ENCODE measurements around the gene PPP4R2. TPM values are rescaled to one million over a fixed set of nuclear protein-coding genes. Genes with fewer than 3 reads are reported as not detected.
A peak's percentile ranks its signal among the peaks of the same experiment; 100 is the strongest.

PPP4R2 gene
- total and polyA plus RNA-seq, 2 of the 8 experiments (the other 6 are each of a cell fraction or from before 2014, with no cell fraction given) = 11.5 to 89.9 TPM

DNA sequence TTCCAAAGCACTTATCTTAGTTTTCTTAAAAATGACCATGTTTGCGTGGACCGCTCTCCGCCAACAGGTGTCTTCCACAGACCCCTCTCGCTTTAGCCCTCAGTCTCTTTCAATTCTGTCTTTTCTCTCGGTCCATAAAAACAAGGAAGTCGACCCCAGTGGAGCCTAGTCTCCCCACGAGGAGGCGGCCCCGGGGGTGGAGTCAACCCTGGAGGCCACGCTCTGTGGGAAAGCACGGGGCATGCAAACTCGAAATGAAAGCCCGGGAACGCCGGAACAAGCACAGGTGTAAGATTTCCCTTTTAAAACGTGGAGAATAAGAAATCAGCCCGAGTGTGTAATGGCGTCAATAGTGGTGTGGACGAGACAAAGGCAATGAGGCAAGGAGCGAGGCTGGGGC, 113.9 kb downstream of the PPP4R2 start:
- H3K18ac ChIP-seq (ENCODE audit: extremely low read depth, low read length) = no peak overlapping the region
- no peaks in the 10 kb centered on the region for H3K36me3 ChIP-seq (ENCODE audit: control insufficient read depth in 2 of 4, insufficient read depth in 4 of 4, low read length in 3 of 4)
- H2BK15ac ChIP-seq (ENCODE audit: low read length) = no peak overlapping the region
- H3K79me1 ChIP-seq (ENCODE audit: low read depth, low read length) = no peaks in the 10 kb centered on the region
- no peak overlapping the region for H2BK12ac ChIP-seq (ENCODE audit: low read depth, low read length)
- H3K14ac ChIP-seq (ENCODE audit: insufficient read length) = no peak overlapping the region
- FAIRE-seq = peak; percentile 100
- no peak overlapping the region for H3K56ac ChIP-seq (replicated peaks; ENCODE audit: insufficient read length, low read depth, low read length)
- DNase-seq (ENCODE audit: low read depth in 1 of 2, low spot score in 2 of 2) = peak in 1 of 2 experiments; percentile 46
- no peak overlapping the region for H2AFZ ChIP-seq (ENCODE audit: low read length)
- H3K23ac ChIP-seq (ENCODE audit: insufficient read length) = no peak overlapping the region
- H3K23me2 ChIP-seq (ENCODE audit: low read depth, low read length) = no peaks in the 10 kb centered on the region
- H4K8ac ChIP-seq (ENCODE audit: extremely low read depth, insufficient read depth, low read length) = no peak overlapping the region
- H3K4me1 ChIP-seq (replicated peaks in 1 of 4; ENCODE audit: control insufficient read depth in 3 of 4, insufficient read depth in 4 of 4, low read length in 3 of 4) = no peaks in the 10 kb centered on the region
- H3K4ac ChIP-seq (replicated peaks; ENCODE audit: insufficient read length, low read depth, low read length) = no peak overlapping the region
- 82% methylated on average over 20 of the region's 20 CpGs; no CpG with 5 or more reads in 1 of the 2 experiments for WGBS, 2 experiments (ENCODE audit: extremely low coverage in 1 of 2, insufficient coverage in 1 of 2, insufficient read length in 1 of 2, insufficient replicate concordance in 2 of 2, low coverage in 1 of 2, low lambda C conversion rate in 2 of 2, missing lambda C conversion rate in 1 of 2)
- no peaks in the 10 kb centered on the region for H4K20me1 ChIP-seq (replicated peaks in 1 of 2; ENCODE audit: control insufficient read depth in 1 of 2, insufficient read depth in 2 of 2, low read length in 2 of 2)
- no peaks in the 10 kb centered on the region for H3K9me3 ChIP-seq (ENCODE audit: insufficient read depth in 2 of 2, low read depth in 1 of 2, low read length in 1 of 2)
- ChIA-PET CTCF (ENCODE audit: partially characterized antibody) (interaction anchor here (1.0 kb wide), 1 partner anchor 9 kb away, joined by 3 read pairs; no protein-coding TSS in a partner anchor), POLR2A (ENCODE audit: partially characterized antibody) (no interaction called here)
- H3K79me2 ChIP-seq (ENCODE audit: control insufficient read depth in 1 of 2, insufficient read depth in 2 of 2, low read length in 2 of 2) = no peaks in the 10 kb centered on the region
- H4K91ac ChIP-seq (replicated peaks; ENCODE audit: insufficient read length, low read length) = no peak overlapping the region
- H4K5ac ChIP-seq (ENCODE audit: insufficient read length, low read depth, low read length) = no peak overlapping the region
- H2BK20ac ChIP-seq (ENCODE audit: low read length) = 0 out of 2 replicates have a peak overlapping the region, but pooled peaks have one; percentile 34
- no peak overlapping the region for H2BK5ac ChIP-seq (ENCODE audit: low read depth, low read length)
- no peaks in the 10 kb centered on the region; a peak in 1 of 7 replicates for H3K27me3 ChIP-seq (replicated peaks in 1 of 4; ENCODE audit: control insufficient read depth in 3 of 4, extremely low read depth in 1 of 4, insufficient read depth in 3 of 4, low read length in 3 of 4)
- no peak overlapping the region for H2BK120ac ChIP-seq (replicated peaks; ENCODE audit: low read depth, low read length)
- H3K27ac ChIP-seq (ENCODE audit: low read depth, low read length) = no peak overlapping the region
- H3K4me2 ChIP-seq (ENCODE audit: insufficient read depth in 1 of 2, low read depth in 2 of 2, low read length in 2 of 2) = no peak overlapping the region
- H3K4me3 ChIP-seq (ENCODE audit: extremely low read depth in 1 of 4, insufficient read depth in 2 of 4, low read depth in 3 of 4, low read length in 4 of 4) = no peak overlapping the region
- H3K9ac ChIP-seq (replicated peaks in 1 of 4; ENCODE audit: extremely low read depth in 1 of 4, low read depth in 3 of 4, low read length in 3 of 4) = no peak overlapping the region
- no peak overlapping the region for H2AK5ac ChIP-seq (ENCODE audit: low read depth, low read length)
- TF ChIP-seq, protein P1, sequence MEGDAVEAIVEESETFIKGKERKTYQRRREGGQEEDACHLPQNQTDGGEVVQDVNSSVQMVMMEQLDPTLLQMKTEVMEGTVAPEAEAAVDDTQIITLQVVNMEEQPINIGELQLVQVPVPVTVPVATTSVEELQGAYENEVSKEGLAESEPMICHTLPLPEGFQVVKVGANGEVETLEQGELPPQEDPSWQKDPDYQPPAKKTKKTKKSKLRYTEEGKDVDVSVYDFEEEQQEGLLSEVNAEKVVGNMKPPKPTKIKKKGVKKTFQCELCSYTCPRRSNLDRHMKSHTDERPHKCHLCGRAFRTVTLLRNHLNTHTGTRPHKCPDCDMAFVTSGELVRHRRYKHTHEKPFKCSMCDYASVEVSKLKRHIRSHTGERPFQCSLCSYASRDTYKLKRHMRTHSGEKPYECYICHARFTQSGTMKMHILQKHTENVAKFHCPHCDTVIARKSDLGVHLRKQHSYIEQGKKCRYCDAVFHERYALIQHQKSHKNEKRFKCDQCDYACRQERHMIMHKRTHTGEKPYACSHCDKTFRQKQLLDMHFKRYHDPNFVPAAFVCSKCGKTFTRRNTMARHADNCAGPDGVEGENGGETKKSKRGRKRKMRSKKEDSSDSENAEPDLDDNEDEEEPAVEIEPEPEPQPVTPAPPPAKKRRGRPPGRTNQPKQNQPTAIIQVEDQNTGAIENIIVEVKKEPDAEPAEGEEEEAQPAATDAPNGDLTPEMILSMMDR (IDR thresholded peaks at IDR 0.05; ENCODE audit: control extremely low read depth in 1 of 3, insufficient read depth in 1 of 3, low read depth in 1 of 3, low read length in 3 of 3) = no peak
- TF ChIP-seq, protein P2, sequence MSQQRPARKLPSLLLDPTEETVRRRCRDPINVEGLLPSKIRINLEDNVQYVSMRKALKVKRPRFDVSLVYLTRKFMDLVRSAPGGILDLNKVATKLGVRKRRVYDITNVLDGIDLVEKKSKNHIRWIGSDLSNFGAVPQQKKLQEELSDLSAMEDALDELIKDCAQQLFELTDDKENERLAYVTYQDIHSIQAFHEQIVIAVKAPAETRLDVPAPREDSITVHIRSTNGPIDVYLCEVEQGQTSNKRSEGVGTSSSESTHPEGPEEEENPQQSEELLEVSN (IDR thresholded peaks at IDR 0.05) = no peak
- no peak for TF ChIP-seq SUZ12 (IDR thresholded peaks at IDR 0.05; ENCODE audit: low read length)
- TF ChIP-seq CHD2 (IDR thresholded peaks at IDR 0.05; ENCODE audit: low read length) = no peak
- no peak for TF ChIP-seq CBX5 (IDR thresholded peaks at IDR 0.05; ENCODE audit: low read depth, low read length)
- no peak for TF ChIP-seq YY1 (IDR thresholded peaks at IDR 0.05; ENCODE audit: low read depth, low read length)

Measured in H1 (cell line).